Activated T-helper 1 cell treated with anti-CD3 and anti-CD28 coated beads, Interleukin-12 subunit alpha, Interleukin-12 subunit beta, Interleukin-2, Interleukin-4 antibody, amounts not matched to agents 30 ng/mL and 10 ng/mL and 1 ng/mL, durations not matched to agents 14 hours and 24 hours and 36 hours (primary cell): ENCODE measurements around the gene CAVIN3. TPM values are rescaled to one million over a fixed set of nuclear protein-coding genes. Genes with fewer than 3 reads are reported as not detected.
"Not testable (repeated sequence)": the region's sequence is repeated elsewhere in the genome, so short reads cannot be mapped to it uniquely, and the experiment has no call there.

ENCODE experiments used
- DNase-seq: peaks from one replicate; pipeline ENCODE4 v3.0.0; 2021; ENCODE audit warnings: low spot score
- H3K27ac Mint-ChIP-seq: one replicate; pipeline ENCODE4 v1.8.0; 2021; ENCODE audit warnings: mild to moderate bottlenecking, mixed read lengths
- H3K27me3 Mint-ChIP-seq: one replicate; pipeline ENCODE4 v1.8.0; 2022; ENCODE audit warnings: mild to moderate bottlenecking, moderate library complexity, mixed read lengths; ENCODE audit not compliant: insufficient read depth
- H3K36me3 Mint-ChIP-seq: one replicate; pipeline ENCODE4 v1.8.0; 2021; ENCODE audit warnings: low read depth, mixed read lengths
- H3K4me1 Mint-ChIP-seq: one replicate; pipeline ENCODE4 v1.8.0; 2021; ENCODE audit warnings: low read depth, mixed read lengths
- H3K4me3 Mint-ChIP-seq: one replicate; pipeline ENCODE4 v1.8.0; 2021; ENCODE audit warnings: mild to moderate bottlenecking, moderate library complexity, mixed read lengths
- H3K9me3 Mint-ChIP-seq: one replicate; pipeline ENCODE4 v1.8.0; 2021; ENCODE audit warnings: mixed read lengths
- intact Hi-C: fragments of 100-400 bp; cut with micrococcal nuclease; formaldehyde crosslinking; loops from one replicate; pipeline ENCODE4 v1.15.1; 2024
- total RNA-seq: library from RNA; stranded (reverse); gene quantifications from 2 replicates; pipeline ENCODE4 v1.2.3, GENCODE V29; 2022

CAVIN3 gene
- total RNA-seq, 1 donor from 2014 or later = 17.2 TPM

GRCh38 chr11:6285019-6285418, 35.3 kb downstream of the CAVIN3 start:
- H3K4me3 Mint-ChIP-seq = no peak overlapping the region
- peaks cover 59% of the 10 kb centered on the region for H3K27me3 Mint-ChIP-seq
- no peak overlapping the region for H3K27ac Mint-ChIP-seq
- no peaks in the 10 kb centered on the region for H3K9me3 Mint-ChIP-seq
- H3K36me3 Mint-ChIP-seq = no peaks in the 10 kb centered on the region
- DNase-seq = no peak
- H3K4me1 Mint-ChIP-seq = no peaks in the 10 kb centered on the region
- intact Hi-C loops = no loop called here

- intact Hi-C loops = no loop called here
- no peak overlapping the region for H3K4me3 Mint-ChIP-seq
- H3K36me3 Mint-ChIP-seq = no peaks in the 10 kb centered on the region
- DNase-seq = no peak
- H3K27me3 Mint-ChIP-seq = peaks cover 53% of the 10 kb centered on the region
- no peaks in the 10 kb centered on the region for H3K4me1 Mint-ChIP-seq
- no peak overlapping the region for H3K27ac Mint-ChIP-seq
- no peaks in the 10 kb centered on the region for H3K9me3 Mint-ChIP-seq
Measured at GRCh38 chr11:6284250-6284649, 36.1 kb downstream of the CAVIN3 start.

- H3K4me3 Mint-ChIP-seq = no peak overlapping the region
- H3K36me3 Mint-ChIP-seq = no peaks in the 10 kb centered on the region
- intact Hi-C loops = no loop called here
- H3K4me1 Mint-ChIP-seq = no peaks in the 10 kb centered on the region
- H3K27ac Mint-ChIP-seq = no peak overlapping the region
- DNase-seq = no peak
- no peaks in the 10 kb centered on the region for H3K9me3 Mint-ChIP-seq
- peaks cover 47% of the 10 kb centered on the region for H3K27me3 Mint-ChIP-seq
Measured at GRCh38 chr11:6283453-6284023, 36.8 kb downstream of the CAVIN3 start.

DNA sequence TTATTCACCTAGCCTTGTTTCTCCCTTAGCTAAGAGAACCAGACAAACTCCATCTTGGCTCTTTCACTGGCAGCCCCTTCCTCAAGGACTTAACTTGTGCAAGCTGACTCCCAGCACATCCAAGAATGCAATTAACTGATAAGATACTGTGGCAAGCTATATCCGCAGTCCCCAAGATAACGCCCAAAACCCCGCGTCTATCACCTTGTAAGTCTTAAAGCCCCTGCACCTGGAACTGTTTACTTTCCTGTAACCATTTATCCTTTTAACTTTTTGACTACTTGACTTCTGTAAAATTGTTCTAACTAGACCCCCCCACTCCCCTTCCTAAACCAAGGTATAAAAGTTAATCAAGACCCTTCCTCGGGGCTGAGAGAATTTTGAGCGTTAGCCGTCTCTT, 39.5 kb downstream of the CAVIN3 start:
- H3K27ac Mint-ChIP-seq, intact Hi-C loops, H3K36me3 Mint-ChIP-seq, DNase-seq, H3K4me1 Mint-ChIP-seq, H3K9me3 Mint-ChIP-seq, H3K4me3 Mint-ChIP-seq: not testable (repeated sequence)
- H3K27me3 Mint-ChIP-seq = peaks cover 54% of the 10 kb centered on the region

GRCh38 chr11:6273188-6273587, 47.1 kb downstream of the CAVIN3 start:
- no peak for DNase-seq
- no peaks in the 10 kb centered on the region for H3K36me3 Mint-ChIP-seq
- H3K9me3 Mint-ChIP-seq = no peaks in the 10 kb centered on the region
- no peaks in the 10 kb centered on the region for H3K4me1 Mint-ChIP-seq
- H3K27ac Mint-ChIP-seq = no peak overlapping the region
- H3K27me3 Mint-ChIP-seq = peaks cover 43% of the 10 kb centered on the region
- no peak overlapping the region for H3K4me3 Mint-ChIP-seq
- intact Hi-C loops = no loop called here

- DNase-seq = no peak
- Mint-ChIP-seq H3K27me3 (peaks cover 31% of the 10 kb centered on the region), H3K4me3 (no peak overlapping the region), H3K27ac (no peak overlapping the region), H3K9me3 (no peaks in the 10 kb centered on the region), H3K36me3 (no peaks in the 10 kb centered on the region), H3K4me1 (no peaks in the 10 kb centered on the region)
- intact Hi-C loops = no loop called here
Measured at GRCh38 chr11:6271598-6271997, 48.7 kb downstream of the CAVIN3 start.

DNA sequence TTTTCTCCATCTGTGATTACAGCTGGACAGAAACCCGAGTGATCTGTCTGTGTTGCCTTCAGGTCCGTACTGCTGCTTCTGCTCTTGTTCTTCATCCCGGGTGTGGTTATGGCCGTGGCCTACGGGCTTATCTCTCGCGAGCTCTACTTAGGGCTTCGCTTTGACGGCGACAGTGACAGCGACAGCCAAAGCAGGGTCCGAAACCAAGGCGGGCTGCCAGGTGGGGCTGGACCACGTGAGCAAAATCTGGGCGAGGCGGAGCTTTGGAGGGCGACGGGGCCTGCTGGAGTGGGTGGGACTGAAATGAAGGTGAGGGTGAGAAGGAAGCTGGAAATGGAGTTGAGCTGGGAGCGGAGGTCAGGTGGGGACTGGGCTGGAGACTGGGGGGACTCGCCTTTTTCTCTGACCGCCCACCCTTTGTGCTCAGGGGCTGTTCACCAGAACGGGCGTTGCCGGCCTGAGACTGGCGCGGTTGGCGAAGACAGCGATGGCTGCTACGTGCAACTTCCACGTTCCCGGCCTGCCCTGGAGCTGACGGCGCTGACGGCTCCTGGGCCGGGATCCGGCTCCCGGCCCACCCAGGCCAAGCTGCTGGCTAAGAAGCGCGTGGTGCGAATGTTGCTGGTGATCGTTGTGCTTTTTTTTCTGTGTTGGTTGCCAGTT, 49.6 kb downstream of the CAVIN3 start:
- Mint-ChIP-seq H3K9me3 (no peaks in the 10 kb centered on the region), H3K27ac (no peak overlapping the region), H3K4me3 (no peak overlapping the region), H3K36me3 (no peaks in the 10 kb centered on the region), H3K27me3 (peaks cover 22% of the 10 kb centered on the region), H3K4me1 (no peaks in the 10 kb centered on the region)
- no peak for DNase-seq
- intact Hi-C loops = no loop called here

DNA sequence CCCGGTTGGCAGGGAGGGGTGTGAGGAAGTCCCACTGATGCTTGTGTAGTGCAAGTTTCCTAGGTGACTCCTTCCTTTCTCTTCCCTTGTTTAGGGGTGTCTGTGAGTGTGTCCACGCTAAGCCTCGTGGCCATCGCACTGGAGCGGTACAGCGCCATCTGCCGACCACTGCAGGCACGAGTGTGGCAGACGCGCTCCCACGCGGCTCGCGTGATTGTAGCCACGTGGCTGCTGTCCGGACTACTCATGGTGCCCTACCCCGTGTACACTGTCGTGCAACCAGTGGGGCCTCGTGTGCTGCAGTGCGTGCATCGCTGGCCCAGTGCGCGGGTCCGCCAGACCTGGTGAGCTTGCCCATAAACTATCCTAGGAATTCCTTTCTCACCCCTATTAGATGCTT, 50.3 kb downstream of the CAVIN3 start:
- Mint-ChIP-seq H3K36me3 (no peaks in the 10 kb centered on the region), H3K27me3 (peaks cover 16% of the 10 kb centered on the region), H3K4me1 (no peaks in the 10 kb centered on the region), H3K27ac (no peak overlapping the region), H3K9me3 (no peaks in the 10 kb centered on the region), H3K4me3 (no peak overlapping the region)
- DNase-seq = no peak
- intact Hi-C loops = no loop called here

Other genes with a start within 250 kb of the CAVIN3 start
- gene OR56B4, start 212.8 kb downstream of the CAVIN3 start, total RNA-seq = not detected in 2 replicates
- not detected in 2 replicates for gene OR52B2, start 150.2 kb downstream of the CAVIN3 start, total RNA-seq
- not detected in 2 replicates for gene OR52W1, start 121.3 kb downstream of the CAVIN3 start, total RNA-seq
- gene C11orf42, start 114.9 kb downstream of the CAVIN3 start, total RNA-seq = not detected in 2 replicates
- gene FHIP1B, start 85.9 kb downstream of the CAVIN3 start, total RNA-seq = 19.3 TPM in 2 replicates
- gene CNGA4, start 81.4 kb downstream of the CAVIN3 start, total RNA-seq = 0.10 TPM in 1 of 2 replicates, not detected in the other
- gene CCKBR, start 60.7 kb downstream of the CAVIN3 start, total RNA-seq = not detected in 2 replicates
- 8.5 and 9.4 TPM in 2 replicates for gene SMPD1, start 70.0 kb upstream of the CAVIN3 start, total RNA-seq
- 16.5 and 16.8 TPM in 2 replicates for gene APBB1, start 98.6 kb upstream of the CAVIN3 start, total RNA-seq
- gene HPX, start 120.5 kb upstream of the CAVIN3 start, total RNA-seq = 1.2 TPM in 1 of 2 replicates, not detected in the other
- 2.4 and 3.1 TPM in 2 replicates for gene TRIM3, start 153.4 kb upstream of the CAVIN3 start, total RNA-seq
- 51.5 and 53.8 TPM in 2 replicates for gene ARFIP2, start 160.8 kb upstream of the CAVIN3 start, total RNA-seq
- gene TIMM10B, start 161.0 kb upstream of the CAVIN3 start, total RNA-seq = 38.8 and 42.7 TPM in 2 replicates
- 18.2 and 20.0 TPM in 2 replicates for gene DNHD1, start 176.8 kb upstream of the CAVIN3 start, total RNA-seq